GM12878 (cell line): ENCODE measurements around the gene HOXC9. TPM values are rescaled to one million over a fixed set of nuclear protein-coding genes. Genes with fewer than 3 reads are reported as not detected.

Experiments used
- ATAC-seq: fragments of 200-7000 bp; cut with Tn5 transposase; 3 replicates; pipeline ENCODE4 v1.9.1; 2020; ENCODE audit warnings: mild to moderate bottlenecking, moderate library complexity
- BruUV-seq: library from RNA; stranded (reverse); fragments of 400-500 nt; replicated peaks from 2 replicates; lab custom pipeline; 2021; lab: Mats Ljungman, UMichigan
- CTCF ChIA-PET: fragments of 300-600 bp; sonication (Branson Sonifier 250); formaldehyde crosslinking; extraction: SDS; loops from one replicate; lab custom pipeline; 2021; ENCODE audit warnings: inconsistent platforms; lab: Yijun Ruan, JAX
- POLR2A ChIA-PET: fragments of 350-600 bp; formaldehyde crosslinking; extraction: SDS; loops from one replicate; lab custom pipeline; 2021; ENCODE audit warnings: inconsistent platforms; lab: Charles Lee
- RAD21 ChIA-PET: fragments of 300-600 bp; sonication (Branson Sonifier 250); formaldehyde crosslinking; loops from one replicate; lab custom pipeline; 2023; ENCODE audit warnings: antibody characterized with exemption; ENCODE audit not compliant: unreplicated experiment; lab: Charles Lee
- SMC1A ChIA-PET: fragments of 300-600 bp; sonication (Branson Sonifier 250); formaldehyde crosslinking; loops from one replicate; lab custom pipeline; 2023; ENCODE audit not compliant: unreplicated experiment, uncharacterized antibody; lab: Charles Lee
- DNase-seq: peaks from one replicate; pipeline ENCODE4 v3.0.0-alpha.2; 2011; ENCODE audit warnings: low read depth, low spot score
- FAIRE-seq: peaks from 3 replicates; lab custom pipeline; 2011; peaks lifted over from hg19 to GRCh38; lab: Jason Lieb, UNC
- H2AFZ ChIP-seq: 2 replicates; pipeline ENCODE4 v1.6.0; 2011; ENCODE audit warnings: low read depth, low read length, control low read depth; ENCODE audit not compliant: control insufficient read depth
- H3K27ac ChIP-seq: 2 replicates; pipeline ENCODE4 v1.5.1; 2011; ENCODE audit warnings: control low read depth; ENCODE audit not compliant: control insufficient read depth, insufficient read depth
- H3K27me3 ChIP-seq, 2 experiments: replicated peaks in 1 of 2; 2 replicates each; pipeline versions ENCODE4 v1.6.0 to v1.6.1; 2011; ENCODE audit warnings: low read length in 1 of 2; ENCODE audit not compliant: control insufficient read depth in 2 of 2, insufficient read depth in 2 of 2
- H3K36me3 ChIP-seq, 2 experiments: 2 replicates each; pipeline ENCODE4 v1.5.1; 2011; ENCODE audit warnings: low read length in 1 of 2; ENCODE audit not compliant: control insufficient read depth in 2 of 2, insufficient read depth in 2 of 2
- H3K4me1 ChIP-seq: 2 replicates; pipeline ENCODE4 v1.6.1; 2011; ENCODE audit warnings: mild to moderate bottlenecking, low read length, moderate library complexity, mixed read lengths; ENCODE audit not compliant: control insufficient read depth, insufficient read depth
- H3K4me2 ChIP-seq: 2 replicates; pipeline ENCODE4 v1.6.0; 2011; ENCODE audit warnings: control low read depth; ENCODE audit not compliant: control insufficient read depth, insufficient read depth
- H3K4me3 ChIP-seq: fragments of 200-600 bp; sonication (generic); 2 replicates; pipeline ENCODE4 v1.5.1; 2016
- H3K79me2 ChIP-seq: 2 replicates; pipeline ENCODE4 v1.6.0; 2011; ENCODE audit warnings: low read length; ENCODE audit not compliant: control insufficient read depth, insufficient read depth
- H3K9ac ChIP-seq: 2 replicates; pipeline ENCODE4 v1.8.0; 2011; ENCODE audit warnings: low read length, control low read depth, mixed read lengths; ENCODE audit not compliant: control insufficient read depth, insufficient read depth
- H3K9me3 ChIP-seq: replicated peaks from 3 replicates; pipeline ENCODE4 v1.5.1; 2011; ENCODE audit warnings: mild to moderate bottlenecking, low read length; ENCODE audit not compliant: control insufficient read depth, insufficient read depth
- H4K20me1 ChIP-seq: 2 replicates; pipeline ENCODE4 v1.6.0; 2011; ENCODE audit not compliant: control insufficient read depth, insufficient read depth
- ATF3 ChIP-seq: IDR thresholded peaks from 2 replicates; pipeline ENCODE4 v1.6.1; 2011; ENCODE audit warnings: low read depth, mild to moderate bottlenecking, low read length, moderate library complexity, borderline replicate concordance; ENCODE audit errors: extremely low read depth
- BCL11A ChIP-seq: IDR thresholded peaks from 2 replicates; pipeline ENCODE4 v1.6.1; 2011; ENCODE audit warnings: low read depth, low read length
- CHD1 ChIP-seq: IDR thresholded peaks from 2 replicates; pipeline ENCODE4 v1.6.1; 2012; ENCODE audit warnings: low read depth, low read length, improper control_type of control experiment
- CREB1 ChIP-seq: IDR thresholded peaks from 2 replicates; pipeline ENCODE4 v1.6.1; 2012; ENCODE audit warnings: low read depth, mild to moderate bottlenecking, inconsistent platforms
- CUX1 ChIP-seq: IDR thresholded peaks from 2 replicates; pipeline ENCODE4 v1.6.1; 2012; ENCODE audit warnings: improper control_type of control experiment, low read depth, low read length; ENCODE audit not compliant: insufficient replicate concordance
- IKZF2 ChIP-seq, 2 experiments: fragments of 450-650 bp; IDR thresholded peaks; 2 replicates each; pipeline ENCODE4 v1.6.1; 2017; ENCODE audit warnings: mild to moderate bottlenecking in 2 of 2, moderate library complexity in 2 of 2
- MYC ChIP-seq: IDR thresholded peaks from 2 replicates; pipeline ENCODE4 v1.6.1; 2011; ENCODE audit warnings: mild to moderate bottlenecking, low read length, moderate library complexity, inconsistent platforms; ENCODE audit not compliant: insufficient read depth, insufficient replicate concordance, insufficient read length, severe bottlenecking
- NFXL1 ChIP-seq: fragments of 450-650 bp; IDR thresholded peaks from 2 replicates; pipeline ENCODE4 v1.6.1; 2017; ENCODE audit warnings: antibody characterized with exemption, mild to moderate bottlenecking, borderline replicate concordance
- NKRF ChIP-seq: fragments of 450-650 bp; conservative IDR thresholded peaks from 2 replicates; pipeline ENCODE4 v1.6.1; 2017; ENCODE audit warnings: mild to moderate bottlenecking, moderate library complexity
- NRF1 ChIP-seq: conservative IDR thresholded peaks from 2 replicates; pipeline ENCODE4 v1.6.1; 2011; ENCODE audit warnings: mild to moderate bottlenecking, low read depth, low read length, improper control_type of control experiment
- PAX5 ChIP-seq: IDR thresholded peaks from 2 replicates; pipeline ENCODE4 v1.6.1; 2011; ENCODE audit warnings: low read depth, low read length, borderline replicate concordance
- PAX8 ChIP-seq: fragments of 450-650 bp; IDR thresholded peaks from 2 replicates; pipeline ENCODE4 v1.6.1; 2017; ENCODE audit warnings: mild to moderate bottlenecking, moderate library complexity
- RFX5 ChIP-seq: IDR thresholded peaks from 2 replicates; pipeline ENCODE4 v1.6.1; 2011; ENCODE audit warnings: low read depth, low read length, improper control_type of control experiment
- SIN3A ChIP-seq: IDR thresholded peaks from 2 replicates; pipeline ENCODE4 v1.6.1; 2012; ENCODE audit warnings: low read depth, low read length, improper control_type of control experiment
- SMARCA5 ChIP-seq: fragments of 450-650 bp; IDR thresholded peaks from 2 replicates; pipeline ENCODE4 v1.6.1; 2017; ENCODE audit warnings: mild to moderate bottlenecking
- SRF ChIP-seq, 2 experiments: IDR thresholded peaks; 2 replicates each; pipeline ENCODE4 v1.6.1; 2011; ENCODE audit warnings: low read depth in 2 of 2, low read length in 2 of 2, mild to moderate bottlenecking in 1 of 2, moderate library complexity in 1 of 2
- WGBS: methylation state at CpG from one replicate; pipeline ENCODE4 v1.1.6; 2016; ENCODE audit warnings: low lambda C conversion rate; ENCODE audit not compliant: insufficient replicate concordance, insufficient coverage; ENCODE audit errors: missing lambda C conversion rate; 5-methylcytosine and 5-hydroxymethylcytosine counted together
- in situ Hi-C: fragments of 300-500 bp; cut with MboI; formaldehyde crosslinking; loops from 9 replicates; pipeline ENCODE4 v1.14.3; 2018; ENCODE audit warnings: mixed read lengths
- intact Hi-C: fragments of 100-400 bp; cut with micrococcal nuclease; formaldehyde crosslinking; loops from one replicate; pipeline ENCODE4 v1.14.2; 2022; ENCODE audit not compliant: unreplicated experiment
- polyA plus RNA-seq, 11 experiments: library from polyadenylated mRNA; depleted of rRNA in 4 of 11; unstranded in 6 of 11; stranded (reverse) in 5 of 11; fragments of >200 nt; fragmentation: Nextera tagmentation in 4 of 11; fragmentation: Illumina TruSeq in 1 of 11; extraction: Ambion mirVana in 4 of 11; extraction: Trizol in 1 of 11; gene quantifications; 1 replicate in 1 of 11; 2 replicates in 10 of 11; pipeline versions ENCODE4 v1.2.1 to v1.2.3, GENCODE V29; 2011 to 2016; ENCODE audit warnings: inconsistent platforms in 2 of 11, missing spikeins in 2 of 11, low read depth in 1 of 11
- total RNA-seq, 4 experiments: library from RNA; depleted of rRNA in 3 of 4; stranded (reverse); fragments of >200 nt in 3 of 4; fragmentation: Illumina TruSeq in 1 of 4; extraction: Trizol in 1 of 4; gene quantifications; 2 replicates each; pipeline versions ENCODE4 v1.2.1 to v1.2.3, GENCODE V29; 2013 to 2021

HOXC9 gene
- total and polyA plus RNA-seq, 10 of the 15 experiments (the other 5 are each of a cell fraction or from before 2014, with no cell fraction given), result not detected

- no peaks in the 10 kb centered on the region for H3K79me2 ChIP-seq
- FAIRE-seq (no peak), DNase-seq (no peak), ATAC-seq (peak; percentile 2; the same call in 2 of the 3 replicates)
- H3K4me1 ChIP-seq, result peaks cover 21% of the 10 kb centered on the region
- peak overlapping the region; percentile 95 for H3K4me2 ChIP-seq
- in situ Hi-C loops, result no loop called here
- no peaks in the 10 kb centered on the region; the same call in 1 of the 2 replicates for H4K20me1 ChIP-seq
- BruUV-seq, result TSS peak; percentile 97
- ChIA-PET POLR2A (interaction anchor here (1.1 kb wide), 1 partner anchor 180 kb away, joined by 3 read pairs; no protein-coding TSS in a partner anchor), RAD21 (interaction anchor here (1.6 to 1.8 kb wide), 2 partner anchors 14 to 171 kb away, joined by 17 to 21 read pairs; partner anchors contain the start of genes HOXC5 and SMUG1), CTCF (interaction anchor here (3.5 kb wide), 1 partner anchor 11 kb away, joined by 27 read pairs; the partner anchor contains the start of gene HOXC8), SMC1A (no interaction called here)
- peak overlapping the region; percentile 89 for H2AFZ ChIP-seq
- H3K36me3 ChIP-seq, result no peaks in the 10 kb centered on the region
- intact Hi-C loops, result loop anchor here (1.0 kb wide), 1 partner anchor 35 kb away; the partner anchor contains the start of gene HOXC4
- H3K27ac ChIP-seq, result peak overlapping the region; percentile 80
- peaks cover 6 to 24% of the 10 kb centered on the region in 2 experiments for H3K27me3 ChIP-seq
- peak overlapping the region; percentile 88 for H3K4me3 ChIP-seq
- WGBS, result 50% methylated on average over 24 of the region's 29 CpGs
- H3K9me3 ChIP-seq, result no peaks in the 10 kb centered on the region
- peak overlapping the region; percentile 93 for H3K9ac ChIP-seq
- no peak for TF ChIP-seq ATF3
- TF ChIP-seq RFX5, result no peak
- TF ChIP-seq SRF (IDR thresholded peaks at IDR 0.05; ENCODE audit: low read depth in 2 of 2, low read length in 2 of 2), result no peak
- TF ChIP-seq NKRF, result no peak
- TF ChIP-seq MYC, result no peak
- no peak for TF ChIP-seq BCL11A
- TF ChIP-seq CREB1, result 0 out of 2 replicates have a peak, but pooled peaks have one; percentile 11
- peak in 1 of 2 experiments; percentile 1; a peak in 1 of 4 replicates for TF ChIP-seq IKZF2 (IDR thresholded peaks at IDR 0.05)
- TF ChIP-seq CHD1, result no peak
- no peak for TF ChIP-seq PAX5
- no peak for TF ChIP-seq SIN3A
- TF ChIP-seq SMARCA5, result no peak
- TF ChIP-seq NRF1, result no peak
- no peak for TF ChIP-seq PAX8
- no peak for TF ChIP-seq NFXL1
- TF ChIP-seq CUX1, result no peak
Measured at GRCh38 chr12:54018468-54018984, 18.6 kb downstream of the HOXC9 start.
